ENCODE measurements around the gene TJP3.

The TJP3 gene

DNA sequence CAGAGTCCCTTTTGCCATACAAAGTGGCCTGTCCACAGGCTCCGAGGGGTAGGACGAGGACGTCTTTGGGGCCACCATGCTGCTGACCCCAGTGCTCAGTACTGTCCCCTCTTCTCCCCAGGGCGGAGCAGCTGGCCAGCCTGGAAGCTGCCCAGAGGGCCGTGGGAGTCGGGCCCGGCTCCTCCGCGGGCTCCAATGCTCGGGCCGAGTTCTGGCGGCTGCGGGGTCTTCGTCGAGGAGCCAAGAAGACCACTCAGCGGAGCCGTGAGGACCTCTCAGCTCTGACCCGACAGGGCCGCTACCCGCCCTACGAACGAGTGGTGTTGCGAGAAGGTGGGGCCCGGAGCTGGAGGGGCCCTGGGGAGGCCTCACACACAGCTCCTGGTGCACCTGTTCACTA lies 32.2 kb downstream of the TJP3 start:
- Histone ChIP-seq H3K4me3 (ENCODE audit: insufficient read depth, low read length, poor library complexity, severe bottlenecking) (no peak overlapping the region), H3K27ac (ENCODE audit: low read depth, low read length) (no peak overlapping the region), H3K36me3 (ENCODE audit: low read length) (no peaks in the 10 kb centered on the region), H3K27me3 (ENCODE audit: low read length) (no peaks in the 10 kb centered on the region), H3K9ac (ENCODE audit: low read length) (no peak overlapping the region), H3K79me2 (ENCODE audit: insufficient read depth, low read length) (no peaks in the 10 kb centered on the region), H3K4me2 (ENCODE audit: low read depth, low read length, poor library complexity, severe bottlenecking) (no peak overlapping the region), H3K9me3 (ENCODE audit: insufficient read depth, low read length) (no peaks in the 10 kb centered on the region), H3K9me2 (replicated peaks; ENCODE audit: insufficient read depth, low read length) (no peaks in the 10 kb centered on the region), H2AFZ (ENCODE audit: low read depth, low read length, severe bottlenecking) (no peak overlapping the region), H4K20me1 (ENCODE audit: low read depth, low read length) (no peaks in the 10 kb centered on the region), H3F3A (ENCODE audit: insufficient read depth) (no peaks in the 10 kb centered on the region)
- TF ChIP-seq, protein P1, sequence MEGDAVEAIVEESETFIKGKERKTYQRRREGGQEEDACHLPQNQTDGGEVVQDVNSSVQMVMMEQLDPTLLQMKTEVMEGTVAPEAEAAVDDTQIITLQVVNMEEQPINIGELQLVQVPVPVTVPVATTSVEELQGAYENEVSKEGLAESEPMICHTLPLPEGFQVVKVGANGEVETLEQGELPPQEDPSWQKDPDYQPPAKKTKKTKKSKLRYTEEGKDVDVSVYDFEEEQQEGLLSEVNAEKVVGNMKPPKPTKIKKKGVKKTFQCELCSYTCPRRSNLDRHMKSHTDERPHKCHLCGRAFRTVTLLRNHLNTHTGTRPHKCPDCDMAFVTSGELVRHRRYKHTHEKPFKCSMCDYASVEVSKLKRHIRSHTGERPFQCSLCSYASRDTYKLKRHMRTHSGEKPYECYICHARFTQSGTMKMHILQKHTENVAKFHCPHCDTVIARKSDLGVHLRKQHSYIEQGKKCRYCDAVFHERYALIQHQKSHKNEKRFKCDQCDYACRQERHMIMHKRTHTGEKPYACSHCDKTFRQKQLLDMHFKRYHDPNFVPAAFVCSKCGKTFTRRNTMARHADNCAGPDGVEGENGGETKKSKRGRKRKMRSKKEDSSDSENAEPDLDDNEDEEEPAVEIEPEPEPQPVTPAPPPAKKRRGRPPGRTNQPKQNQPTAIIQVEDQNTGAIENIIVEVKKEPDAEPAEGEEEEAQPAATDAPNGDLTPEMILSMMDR (IDR thresholded peaks at IDR 0.05; ENCODE audit: insufficient read depth, low read length, poor library complexity, severe bottlenecking), result no peak
- TF ChIP-seq EZH2phosphoT487 (conservative IDR thresholded peaks at IDR 0.05; ENCODE audit: low read length), result no peak

DNA sequence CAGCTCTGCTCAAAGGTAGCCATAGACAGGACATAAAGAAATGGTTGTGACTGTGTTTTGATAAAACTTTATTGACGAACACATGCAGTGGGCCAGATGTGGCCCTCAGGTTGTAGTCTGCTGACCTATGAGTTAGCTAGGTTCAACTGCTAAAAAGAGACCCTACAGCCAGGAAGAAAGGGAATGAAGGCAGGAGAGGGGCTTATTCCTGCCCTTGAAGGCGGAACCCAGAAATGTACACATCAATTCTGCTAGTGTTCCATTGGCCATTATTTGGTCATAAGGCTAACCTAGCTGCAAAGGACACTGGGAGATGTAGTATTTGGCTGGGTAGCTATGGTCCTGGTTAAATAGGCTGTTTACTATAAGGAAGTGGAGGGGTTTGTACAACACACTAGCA lies 35.3 kb downstream of the TJP3 start:
- no peaks in the 10 kb centered on the region for H3K27me3 ChIP-seq (ENCODE audit: low read length)
- no peaks in the 10 kb centered on the region for H3K9me2 ChIP-seq (replicated peaks; ENCODE audit: insufficient read depth, low read length)
- no peak overlapping the region for H3K4me3 ChIP-seq (ENCODE audit: insufficient read depth, low read length, poor library complexity, severe bottlenecking)
- TF ChIP-seq, protein P1 (IDR thresholded peaks at IDR 0.05; ENCODE audit: insufficient read depth, low read length, poor library complexity, severe bottlenecking), result no peak
- no peak for TF ChIP-seq EZH2phosphoT487 (conservative IDR thresholded peaks at IDR 0.05; ENCODE audit: low read length)
- no peak overlapping the region for H3K4me2 ChIP-seq (ENCODE audit: low read depth, low read length, poor library complexity, severe bottlenecking)
- H3K9ac ChIP-seq (ENCODE audit: low read length), result no peak overlapping the region
- no peaks in the 10 kb centered on the region for H3K9me3 ChIP-seq (ENCODE audit: insufficient read depth, low read length)
- H4K20me1 ChIP-seq (ENCODE audit: low read depth, low read length), result no peaks in the 10 kb centered on the region
- H3K36me3 ChIP-seq (ENCODE audit: low read length), result no peaks in the 10 kb centered on the region
- H3K79me2 ChIP-seq (ENCODE audit: insufficient read depth, low read length), result no peaks in the 10 kb centered on the region
- H3K27ac ChIP-seq (ENCODE audit: low read depth, low read length), result no peak overlapping the region
- no peaks in the 10 kb centered on the region for H3F3A ChIP-seq (ENCODE audit: insufficient read depth)
- H2AFZ ChIP-seq (ENCODE audit: low read depth, low read length, severe bottlenecking), result peak overlapping the region; percentile 31

DNA sequence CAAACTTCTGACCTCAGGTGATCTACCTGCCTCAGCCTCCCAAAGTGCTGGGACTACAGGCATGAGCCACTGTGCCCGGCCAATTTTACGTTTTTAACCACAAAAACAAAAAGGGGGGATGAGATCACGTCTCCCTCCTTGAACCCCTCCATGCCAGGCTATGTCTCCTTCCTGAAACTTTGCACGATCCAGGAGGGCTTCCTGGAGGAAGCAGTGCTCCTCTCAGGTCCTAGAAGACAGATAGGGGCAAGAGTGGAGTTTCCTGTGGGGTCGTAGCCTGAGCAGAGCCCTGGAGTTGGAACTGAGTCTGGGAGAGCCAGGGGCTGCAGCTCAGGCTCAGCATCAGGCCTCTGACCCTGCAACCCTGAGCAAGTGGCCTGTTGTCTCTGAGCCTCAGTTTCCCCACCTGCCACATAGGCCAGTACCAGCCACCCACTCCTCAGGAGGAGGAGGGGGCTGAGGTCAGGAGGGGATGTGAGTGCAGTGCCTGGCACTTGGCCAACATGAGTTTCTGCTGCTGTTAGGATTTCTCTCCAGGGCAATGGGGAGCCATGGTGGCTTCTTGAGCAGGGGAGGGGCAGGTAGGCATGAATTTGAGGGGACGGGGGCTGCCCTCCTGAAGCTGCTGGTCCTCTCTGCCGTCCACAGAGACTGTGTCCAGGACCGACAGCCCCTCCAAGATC lies 37.3 kb downstream of the TJP3 start:
- H3K4me3 ChIP-seq (ENCODE audit: insufficient read depth, low read length, poor library complexity, severe bottlenecking), result no peak overlapping the region
- no peaks in the 10 kb centered on the region for H3K27me3 ChIP-seq (ENCODE audit: low read length)
- no peak overlapping the region for H3K9ac ChIP-seq (ENCODE audit: low read length)
- TF ChIP-seq, protein P1 (IDR thresholded peaks at IDR 0.05; ENCODE audit: insufficient read depth, low read length, poor library complexity, severe bottlenecking), result no peak
- TF ChIP-seq EZH2phosphoT487 (conservative IDR thresholded peaks at IDR 0.05; ENCODE audit: low read length), result no peak
- no peaks in the 10 kb centered on the region for H3K9me3 ChIP-seq (ENCODE audit: insufficient read depth, low read length)
- H3K9me2 ChIP-seq (replicated peaks; ENCODE audit: insufficient read depth, low read length), result no peaks in the 10 kb centered on the region
- no peaks in the 10 kb centered on the region for H3K36me3 ChIP-seq (ENCODE audit: low read length)
- no peaks in the 10 kb centered on the region for H3F3A ChIP-seq (ENCODE audit: insufficient read depth)
- no peak overlapping the region for H3K27ac ChIP-seq (ENCODE audit: low read depth, low read length)
- H2AFZ ChIP-seq (ENCODE audit: low read depth, low read length, severe bottlenecking), result no peak overlapping the region
- no peak overlapping the region for H3K4me2 ChIP-seq (ENCODE audit: low read depth, low read length, poor library complexity, severe bottlenecking)
- H3K79me2 ChIP-seq (ENCODE audit: insufficient read depth, low read length), result no peaks in the 10 kb centered on the region
- no peaks in the 10 kb centered on the region for H4K20me1 ChIP-seq (ENCODE audit: low read depth, low read length)
